Dedifferentiated amniotic fluid mesenchymal stem cell (primary cell): Measurements from ENCODE around the gene IFT52.
"Not testable (repeated sequence)": the region's sequence is repeated elsewhere in the genome, so short reads cannot be mapped to it uniquely, and the experiment has no call there.

ENCODE experiments used
- DNase-seq: peaks from one replicate; pipeline ENCODE4 v3.0.0-alpha.2; 2016; ENCODE audit errors: extremely low spot score

Gene IFT52

GRCh38 chr20:43650997-43651525 is 60.3 kb downstream of the IFT52 start:
- no peak for DNase-seq

GRCh38 chr20:43651650-43652184 is 61.0 kb downstream of the IFT52 start:
- DNase-seq = not testable (repeated sequence)

GRCh38 chr20:43653966-43654365 is 63.2 kb downstream of the IFT52 start:
- DNase-seq = no peak

DNA sequence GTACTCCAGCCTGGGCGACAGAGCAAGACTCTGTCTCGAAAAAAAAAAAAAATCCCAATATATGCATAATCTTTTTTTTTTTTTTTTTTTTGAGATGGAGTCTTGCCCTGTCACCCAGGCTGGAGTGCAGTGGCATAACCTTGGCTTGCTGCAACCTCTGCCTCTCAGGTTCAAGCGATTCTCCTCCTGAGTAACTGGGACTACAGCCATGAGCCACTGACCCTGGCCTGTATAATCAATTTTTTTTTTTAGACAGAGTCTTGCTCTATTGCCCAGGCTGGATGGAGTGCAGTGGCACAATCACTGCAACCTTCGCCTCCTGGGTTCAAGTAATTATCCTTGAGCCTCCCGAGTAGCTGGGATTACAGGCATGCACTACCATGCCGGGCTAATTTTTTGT is 64.4 kb downstream of the IFT52 start:
- DNase-seq = not testable (repeated sequence)

GRCh38 chr20:43655937-43656336 is 65.2 kb downstream of the IFT52 start:
- DNase-seq = no peak

- no peak for DNase-seq
Observed at GRCh38 chr20:43658069-43658722, 67.5 kb downstream of the IFT52 start.

GRCh38 chr20:43658723-43659419 is 68.1 kb downstream of the IFT52 start:
- DNase-seq = no peak

GRCh38 chr20:43662943-43663655 is 72.4 kb downstream of the IFT52 start:
- no peak for DNase-seq

DNA sequence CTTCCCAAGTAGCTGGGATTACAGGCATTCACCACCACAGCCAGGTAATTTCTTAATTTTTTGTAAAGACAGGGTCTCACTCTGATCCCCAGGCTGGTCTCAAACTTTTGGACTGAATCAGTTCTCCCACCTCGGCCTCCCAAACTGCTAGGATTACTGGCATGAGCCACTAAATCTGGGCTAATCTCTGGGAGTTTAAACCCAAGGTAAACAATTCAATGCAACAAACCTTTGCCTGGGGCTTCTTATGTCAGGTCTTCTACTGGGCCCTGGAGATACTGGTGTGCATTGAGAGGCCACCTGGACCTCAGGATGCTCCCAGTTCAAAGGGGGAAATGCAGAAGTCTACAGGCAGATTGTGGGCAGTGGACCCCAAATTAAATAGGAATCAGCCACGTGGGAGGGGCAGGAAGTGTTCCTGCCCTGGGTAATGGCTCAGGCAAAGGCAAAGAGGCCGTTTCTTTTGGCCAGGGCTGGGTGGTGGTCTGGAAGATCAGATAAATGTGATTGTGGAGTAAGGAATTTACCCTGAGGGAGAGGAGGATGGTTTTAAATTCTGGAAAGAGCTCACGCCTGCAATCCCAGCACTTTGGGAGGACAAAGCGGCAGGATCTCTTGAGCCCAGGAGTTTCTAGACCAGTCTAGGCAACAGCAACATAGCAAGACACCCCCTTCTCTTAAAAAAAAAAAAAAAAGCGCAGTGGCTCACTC is 74.9 kb downstream of the IFT52 start:
- DNase-seq = no peak

- DNase-seq = no peak
Observed at GRCh38 chr20:43666376-43667328, 75.9 kb downstream of the IFT52 start, which contains the start of gene MYBL2. Gene MYBL2 (plus strand): TSS chr20:43667114. CDS start chr20:43667284, 170 bp downstream.

DNA sequence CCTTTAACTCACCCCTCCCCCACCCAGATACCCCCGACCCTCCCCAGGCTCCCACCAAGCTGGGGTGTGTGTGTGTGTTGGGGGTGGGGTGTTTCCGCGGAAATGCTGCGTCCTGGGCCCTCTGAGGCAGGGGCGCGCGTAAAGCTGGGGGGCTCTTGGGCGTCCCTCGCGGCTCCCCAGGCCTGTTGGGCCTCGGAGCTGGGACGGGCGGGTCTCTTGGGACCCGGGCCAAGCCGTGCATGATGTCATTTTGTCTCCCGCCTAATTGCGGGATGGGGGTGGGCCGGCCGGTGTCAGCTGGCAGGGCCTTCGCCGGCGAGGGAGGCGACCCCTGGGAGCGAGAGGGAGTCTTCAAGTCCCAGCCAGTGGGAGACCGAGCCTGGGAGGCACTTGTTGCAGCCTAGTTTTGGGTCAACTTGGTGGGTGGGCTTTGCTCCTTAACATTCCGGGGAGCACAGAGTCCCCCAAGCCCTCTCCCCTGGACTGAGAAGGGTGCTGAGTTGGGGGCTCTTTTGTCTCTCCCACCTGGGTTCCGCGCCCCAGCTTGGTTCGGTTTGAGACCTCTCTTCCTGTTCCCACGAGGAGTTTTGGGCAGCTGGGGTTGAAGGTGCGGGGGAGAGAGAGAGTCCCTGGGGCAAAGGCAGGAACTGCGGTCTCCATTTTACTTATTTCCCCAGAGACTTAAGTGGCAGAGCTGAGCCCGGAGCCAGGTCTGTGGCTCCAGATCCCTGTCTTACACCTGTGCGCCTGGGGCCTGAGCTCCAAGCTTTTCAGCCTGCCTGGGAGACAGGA is 76.8 kb downstream of the IFT52 start:
- no peak for DNase-seq

GRCh38 chr20:43669332-43669731 is 78.6 kb downstream of the IFT52 start:
- no peak for DNase-seq

DNA sequence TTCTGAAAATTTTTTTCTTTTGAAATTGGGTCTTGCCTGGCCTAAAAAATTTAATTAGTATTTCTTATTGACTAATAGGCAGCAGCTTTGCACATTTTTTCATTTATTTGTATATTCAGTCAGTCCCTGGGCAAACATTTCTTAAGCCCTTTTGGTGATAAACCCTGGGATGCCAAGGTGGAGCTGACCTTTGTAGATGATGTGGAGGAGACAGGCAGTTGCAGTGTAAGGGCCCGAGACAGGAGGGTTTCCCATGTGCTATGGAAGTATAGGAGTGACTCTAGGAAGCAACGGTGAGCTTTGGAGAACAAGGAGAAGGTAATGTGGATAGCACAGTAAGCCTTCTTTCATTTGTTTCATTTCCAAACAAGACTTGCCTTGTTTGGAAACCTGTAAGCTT is 79.7 kb downstream of the IFT52 start:
- DNase-seq = no peak

- no peak for DNase-seq
Observed at GRCh38 chr20:43676368-43676767, 85.6 kb downstream of the IFT52 start.

DNA sequence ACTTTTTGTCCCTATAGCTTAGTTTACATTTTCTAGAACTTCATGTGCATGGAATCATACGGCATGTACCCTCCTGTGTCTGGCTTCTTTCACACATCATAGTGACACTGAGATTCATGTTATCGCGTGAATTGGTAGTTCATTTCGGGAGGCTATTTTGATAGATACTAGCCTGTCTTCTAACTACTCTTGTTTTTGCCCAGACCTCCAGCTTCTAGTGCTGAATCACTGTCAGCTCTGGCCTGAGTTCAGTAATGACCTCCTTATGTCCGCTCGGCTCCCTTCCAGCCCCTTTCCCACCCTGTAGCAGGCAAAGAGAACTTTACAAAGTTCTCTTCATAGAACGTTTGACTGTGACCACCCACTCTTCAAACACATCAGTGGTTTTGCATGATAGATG is 90.2 kb downstream of the IFT52 start:
- no peak for DNase-seq

- no peak for DNase-seq
Observed at GRCh38 chr20:43681468-43681942, 90.8 kb downstream of the IFT52 start.

- no peak for DNase-seq
Observed at GRCh38 chr20:43681991-43682410, 91.3 kb downstream of the IFT52 start.

- no peak for DNase-seq
Observed at GRCh38 chr20:43682446-43682845, 91.7 kb downstream of the IFT52 start.

- no peak for DNase-seq
Observed at GRCh38 chr20:43686820-43687219, 96.1 kb downstream of the IFT52 start.
